Measurements from ENCODE around the gene RBM20.

DNA sequence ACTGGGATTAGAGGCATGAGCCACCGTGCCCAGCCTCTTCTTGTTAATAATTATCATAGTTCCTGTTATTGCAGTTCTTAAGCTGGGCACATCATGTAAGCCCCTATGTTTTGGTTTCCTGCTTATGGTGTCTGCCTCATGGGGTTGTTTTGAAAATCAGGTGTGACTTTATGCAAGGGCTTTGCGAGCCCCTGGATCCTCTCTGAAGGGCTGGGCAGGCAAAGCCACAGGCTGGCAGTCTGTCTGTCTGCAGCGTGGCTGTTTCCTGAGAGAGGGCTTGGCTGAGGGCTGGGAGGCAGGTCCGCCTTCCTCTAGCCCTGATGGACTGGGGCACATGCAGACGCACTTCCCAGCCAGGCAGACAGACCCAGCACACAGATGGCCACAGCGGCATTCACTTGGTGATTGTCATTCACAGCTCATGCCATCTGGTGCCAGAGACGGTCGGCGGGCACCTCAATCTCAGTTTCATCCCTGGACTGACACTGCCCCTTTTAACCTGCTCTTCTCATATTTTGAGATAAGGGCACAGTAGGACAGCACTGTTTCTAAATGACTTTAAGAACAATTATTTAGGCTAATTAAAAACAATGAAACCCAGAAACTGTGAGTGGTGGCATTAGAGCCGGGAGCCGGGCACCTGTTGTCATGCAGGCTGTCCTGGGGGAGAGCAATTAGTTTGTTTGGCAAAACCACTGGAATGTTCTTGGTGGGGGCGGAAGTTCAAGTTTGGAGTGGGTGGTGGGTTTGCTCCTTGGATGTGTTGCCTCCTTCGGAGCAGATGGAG lies 35.5 kb downstream of the RBM20 start:
- TF ChIP-seq, protein P1, sequence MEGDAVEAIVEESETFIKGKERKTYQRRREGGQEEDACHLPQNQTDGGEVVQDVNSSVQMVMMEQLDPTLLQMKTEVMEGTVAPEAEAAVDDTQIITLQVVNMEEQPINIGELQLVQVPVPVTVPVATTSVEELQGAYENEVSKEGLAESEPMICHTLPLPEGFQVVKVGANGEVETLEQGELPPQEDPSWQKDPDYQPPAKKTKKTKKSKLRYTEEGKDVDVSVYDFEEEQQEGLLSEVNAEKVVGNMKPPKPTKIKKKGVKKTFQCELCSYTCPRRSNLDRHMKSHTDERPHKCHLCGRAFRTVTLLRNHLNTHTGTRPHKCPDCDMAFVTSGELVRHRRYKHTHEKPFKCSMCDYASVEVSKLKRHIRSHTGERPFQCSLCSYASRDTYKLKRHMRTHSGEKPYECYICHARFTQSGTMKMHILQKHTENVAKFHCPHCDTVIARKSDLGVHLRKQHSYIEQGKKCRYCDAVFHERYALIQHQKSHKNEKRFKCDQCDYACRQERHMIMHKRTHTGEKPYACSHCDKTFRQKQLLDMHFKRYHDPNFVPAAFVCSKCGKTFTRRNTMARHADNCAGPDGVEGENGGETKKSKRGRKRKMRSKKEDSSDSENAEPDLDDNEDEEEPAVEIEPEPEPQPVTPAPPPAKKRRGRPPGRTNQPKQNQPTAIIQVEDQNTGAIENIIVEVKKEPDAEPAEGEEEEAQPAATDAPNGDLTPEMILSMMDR (optimal IDR thresholded peaks at IDR 0.05 in 1 of 3, IDR thresholded peaks at IDR 0.05 in 1 of 3, conservative IDR thresholded peaks at IDR 0.05 in 1 of 3; ENCODE audit: extremely low read depth in 1 of 3, insufficient read depth in 2 of 3, low read length in 3 of 3), result no peak
- TF ChIP-seq EZH2 (IDR thresholded peaks at IDR 0.05; ENCODE audit: low read length), result no peak

All from keratinocyte (primary cell).